HepG2 (cell line): Measurements from ENCODE around the gene TSSK6. TPM values are rescaled to one million over a fixed set of nuclear protein-coding genes. Genes with fewer than 3 reads are reported as not detected.

ENCODE experiments used
- AGO1 ChIP-seq: fragments of 200-400 bp; formaldehyde crosslinking; IDR thresholded peaks from 2 replicates; pipeline ENCODE4 v1.6.1; 2017; ENCODE audit warnings: mild to moderate bottlenecking, low read depth, low read length, moderate library complexity; ENCODE audit not compliant: poor library complexity, severe bottlenecking
- CBX2 ChIP-seq, 2 experiments: fragments of 200-600 bp in 1 of 2; sonication (generic); formaldehyde crosslinking in 1 of 2; IDR thresholded peaks; 2 replicates each; pipeline versions ENCODE4 v1.7.0 to v1.8.1; 2018 to 2022; ENCODE audit warnings: low read depth in 2 of 2, low read length in 1 of 2, mild to moderate bottlenecking in 1 of 2, missing genetic modification reagents in 1 of 2
- ELF3 ChIP-seq: IDR thresholded peaks from 2 replicates; pipeline ENCODE4 v1.6.1; 2016; ENCODE audit warnings: missing genetic modification reagents, missing compliant biosample characterization
- FOXK1 ChIP-seq: sonication (generic); formaldehyde crosslinking; IDR thresholded peaks from 2 replicates; pipeline ENCODE4 v1.4.0; 2020; ENCODE audit warnings: low read depth, missing genetic modification reagents, borderline replicate concordance
- GTF2F1 ChIP-seq: fragments of 150-350 bp; IDR thresholded peaks from 2 replicates; pipeline ENCODE4 v1.6.1; 2014; ENCODE audit warnings: low read length
- MTF2 ChIP-seq: sonication (generic); formaldehyde crosslinking; IDR thresholded peaks from 2 replicates; pipeline ENCODE4 v1.5.0; 2020; ENCODE audit warnings: missing genetic modification reagents, borderline replicate concordance
- NR3C1 ChIP-seq: sonication (generic); formaldehyde crosslinking; IDR thresholded peaks from 2 replicates; pipeline ENCODE4 v1.4.0; 2020; ENCODE audit warnings: missing genetic modification reagents
- PCBP1 ChIP-seq: fragments of 200-400 bp; formaldehyde crosslinking; IDR thresholded peaks from 2 replicates; pipeline ENCODE4 v1.6.1; 2017; ENCODE audit warnings: mild to moderate bottlenecking, low read depth, low read length, borderline replicate concordance
- SMYD3 ChIP-seq: sonication (generic); formaldehyde crosslinking; IDR thresholded peaks from 2 replicates; pipeline ENCODE4 v1.8.1; 2023; ENCODE audit warnings: mild to moderate bottlenecking, missing genetic modification reagents
- STAG1 ChIP-seq: sonication (generic); formaldehyde crosslinking; IDR thresholded peaks from 2 replicates; pipeline ENCODE4 v1.4.0; 2020; ENCODE audit warnings: missing genetic modification reagents
- TAF1 ChIP-seq: sonication (generic); formaldehyde crosslinking; IDR thresholded peaks from 2 replicates; pipeline ENCODE4 v1.4.0; 2020; ENCODE audit warnings: missing genetic modification reagents
- ZMYM2 ChIP-seq: sonication (generic); formaldehyde crosslinking; IDR thresholded peaks from 2 replicates; pipeline ENCODE4 v1.8.0; 2022; ENCODE audit warnings: mild to moderate bottlenecking, missing genetic modification reagents
- ZNF274 ChIP-seq: sonication (generic); formaldehyde crosslinking; IDR thresholded peaks from 2 replicates; pipeline ENCODE4 v1.5.1; 2020; ENCODE audit warnings: mild to moderate bottlenecking, missing genetic modification reagents
- ZNF292 ChIP-seq: sonication (generic); formaldehyde crosslinking; IDR thresholded peaks from 2 replicates; pipeline ENCODE4 v1.8.1; 2022; ENCODE audit warnings: mild to moderate bottlenecking, low read depth, missing genetic modification reagents, borderline replicate concordance
- ZNF546 ChIP-seq: sonication (generic); formaldehyde crosslinking; conservative IDR thresholded peaks from 2 replicates; pipeline ENCODE4 v1.8.1; 2023; ENCODE audit warnings: mild to moderate bottlenecking, missing genetic modification reagents
- ZSCAN31 ChIP-seq: sonication (generic); formaldehyde crosslinking; IDR thresholded peaks from 2 replicates; pipeline ENCODE4 v1.5.0; 2020; ENCODE audit warnings: low read depth, mild to moderate bottlenecking, missing genetic modification reagents
- polyA plus RNA-seq, 8 experiments: library from polyadenylated mRNA; depleted of rRNA in 3 of 8; stranded (reverse) in 7 of 8; unstranded in 1 of 8; fragments of >200 nt; fragmentation: Illumina TruSeq in 4 of 8; extraction: Trizol in 4 of 8; gene quantifications; 2 replicates each; pipeline versions ENCODE4 v1.2.1 to v1.2.3, GENCODE V29; 2011 to 2016; ENCODE audit warnings: low read depth in 4 of 8, missing spikeins in 1 of 8, mixed read lengths in 1 of 8; ENCODE audit not compliant: insufficient read depth in 1 of 8
- total RNA-seq, 5 experiments: library from RNA; depleted of rRNA; stranded (reverse); fragments of >200 nt; fragmentation: Illumina TruSeq; extraction: Trizol; gene quantifications; 2 replicates each; pipeline ENCODE4 v1.2.3, GENCODE V29; 2016; ENCODE audit warnings: low read depth in 1 of 5
- TF ChIP-seq, protein P1 (sequence below): sonication (generic); formaldehyde crosslinking; IDR thresholded peaks from 2 replicates; pipeline ENCODE4 v1.4.0; 2020; ENCODE audit warnings: missing genetic modification reagents, borderline replicate concordance
- TF ChIP-seq, protein P2 (sequence below): sonication (generic); formaldehyde crosslinking; conservative IDR thresholded peaks from 2 replicates; pipeline ENCODE4 v1.4.0; 2020; ENCODE audit warnings: missing genetic modification reagents
- TF ChIP-seq, protein P3 (sequence below): sonication (generic); formaldehyde crosslinking; IDR thresholded peaks from 2 replicates; pipeline ENCODE4 v1.8.0; 2022; ENCODE audit warnings: missing genetic modification reagents, low read depth, mild to moderate bottlenecking, borderline replicate concordance

Gene TSSK6
- total and polyA plus RNA-seq, 2 of the 13 experiments (the other 11 are each of a cell fraction or from before 2014, with no cell fraction given) = 0.71 to 1.2 TPM

DNA sequence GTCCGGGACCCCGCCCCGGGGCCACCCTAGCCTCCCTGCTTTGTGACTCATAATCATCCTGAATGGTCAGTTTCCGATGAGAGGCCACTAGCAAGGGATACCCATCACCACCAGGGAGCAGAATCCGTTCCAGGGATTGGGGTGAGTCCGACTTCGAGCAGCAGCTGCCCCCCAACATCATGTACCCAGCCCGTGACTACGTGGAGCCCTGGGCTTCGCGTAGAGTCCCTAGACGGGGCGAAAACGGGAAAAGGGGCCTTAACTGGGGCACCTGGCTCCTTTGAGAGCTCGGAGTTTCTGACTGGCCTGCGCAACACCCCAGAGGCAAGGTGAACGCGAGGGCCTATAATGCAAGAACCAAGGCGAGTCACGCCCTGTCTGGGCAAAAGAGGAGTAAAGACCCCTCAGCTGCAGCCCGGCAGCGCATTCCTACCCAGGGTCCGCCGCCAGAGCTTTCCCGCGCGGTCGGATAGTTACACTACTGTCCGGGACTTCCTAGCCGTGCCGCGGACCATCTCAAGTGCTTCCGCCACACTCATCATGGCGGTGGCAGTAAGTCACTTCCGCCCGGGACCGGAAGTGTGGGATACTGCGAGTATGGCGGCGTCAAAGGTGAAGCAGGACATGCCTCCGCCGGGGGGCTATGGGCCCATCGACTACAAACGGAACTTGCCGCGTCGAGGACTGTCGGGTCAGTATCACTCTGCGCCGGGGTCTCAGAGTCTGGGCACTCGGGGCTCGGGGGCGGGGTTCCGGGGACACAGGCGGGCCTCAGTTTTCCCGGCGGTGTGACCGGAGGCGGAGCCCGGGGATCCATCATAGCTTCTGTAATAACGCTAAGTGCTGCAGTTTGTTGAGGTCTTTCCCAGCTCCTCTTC is 533 bp upstream of the TSSK6 start, which contains the start of gene NDUFA13 (continued):
- TF ChIP-seq, protein P1, sequence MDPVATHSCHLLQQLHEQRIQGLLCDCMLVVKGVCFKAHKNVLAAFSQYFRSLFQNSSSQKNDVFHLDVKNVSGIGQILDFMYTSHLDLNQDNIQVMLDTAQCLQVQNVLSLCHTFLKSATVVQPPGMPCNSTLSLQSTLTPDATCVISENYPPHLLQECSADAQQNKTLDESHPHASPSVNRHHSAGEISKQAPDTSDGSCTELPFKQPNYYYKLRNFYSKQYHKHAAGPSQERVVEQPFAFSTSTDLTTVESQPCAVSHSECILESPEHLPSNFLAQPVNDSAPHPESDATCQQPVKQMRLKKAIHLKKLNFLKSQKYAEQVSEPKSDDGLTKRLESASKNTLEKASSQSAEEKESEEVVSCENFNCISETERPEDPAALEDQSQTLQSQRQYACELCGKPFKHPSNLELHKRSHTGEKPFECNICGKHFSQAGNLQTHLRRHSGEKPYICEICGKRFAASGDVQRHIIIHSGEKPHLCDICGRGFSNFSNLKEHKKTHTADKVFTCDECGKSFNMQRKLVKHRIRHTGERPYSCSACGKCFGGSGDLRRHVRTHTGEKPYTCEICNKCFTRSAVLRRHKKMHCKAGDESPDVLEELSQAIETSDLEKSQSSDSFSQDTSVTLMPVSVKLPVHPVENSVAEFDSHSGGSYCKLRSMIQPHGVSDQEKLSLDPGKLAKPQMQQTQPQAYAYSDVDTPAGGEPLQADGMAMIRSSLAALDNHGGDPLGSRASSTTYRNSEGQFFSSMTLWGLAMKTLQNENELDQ (CRISPR knock-in tag) = peak; percentile 58
- TF ChIP-seq MTF2 (CRISPR knock-in tag) (no peak), ZSCAN31 (CRISPR knock-in tag) (peak; percentile 68; the same call in 1 of the 2 replicates), ELF3 (CRISPR knock-in tag) (peak; percentile 96), PCBP1 (0 out of 2 replicates have a peak, but pooled peaks have one; percentile 67), ZNF292 (CRISPR knock-in tag) (no peak), TAF1 (peak; percentile 91), ZNF546 (CRISPR knock-in tag) (no peak), NR3C1 (CRISPR knock-in tag) (no peak), STAG1 (CRISPR knock-in tag) (no peak), FOXK1 (peak; percentile 83; the same call in 1 of the 2 replicates), CBX2 (IDR thresholded peaks at IDR 0.05; ENCODE audit: low read depth, low read length) (no peak), CBX2 (CRISPR knock-in tag; IDR thresholded peaks at IDR 0.05; ENCODE audit: low read depth) (no peak), ZNF274 (CRISPR knock-in tag) (0 out of 2 replicates have a peak, but pooled peaks have one; percentile 20), AGO1 (no peak), SMYD3 (CRISPR knock-in tag) (no peak), GTF2F1 (no peak), ZMYM2 (CRISPR knock-in tag) (no peak)
- TF ChIP-seq, protein P2, sequence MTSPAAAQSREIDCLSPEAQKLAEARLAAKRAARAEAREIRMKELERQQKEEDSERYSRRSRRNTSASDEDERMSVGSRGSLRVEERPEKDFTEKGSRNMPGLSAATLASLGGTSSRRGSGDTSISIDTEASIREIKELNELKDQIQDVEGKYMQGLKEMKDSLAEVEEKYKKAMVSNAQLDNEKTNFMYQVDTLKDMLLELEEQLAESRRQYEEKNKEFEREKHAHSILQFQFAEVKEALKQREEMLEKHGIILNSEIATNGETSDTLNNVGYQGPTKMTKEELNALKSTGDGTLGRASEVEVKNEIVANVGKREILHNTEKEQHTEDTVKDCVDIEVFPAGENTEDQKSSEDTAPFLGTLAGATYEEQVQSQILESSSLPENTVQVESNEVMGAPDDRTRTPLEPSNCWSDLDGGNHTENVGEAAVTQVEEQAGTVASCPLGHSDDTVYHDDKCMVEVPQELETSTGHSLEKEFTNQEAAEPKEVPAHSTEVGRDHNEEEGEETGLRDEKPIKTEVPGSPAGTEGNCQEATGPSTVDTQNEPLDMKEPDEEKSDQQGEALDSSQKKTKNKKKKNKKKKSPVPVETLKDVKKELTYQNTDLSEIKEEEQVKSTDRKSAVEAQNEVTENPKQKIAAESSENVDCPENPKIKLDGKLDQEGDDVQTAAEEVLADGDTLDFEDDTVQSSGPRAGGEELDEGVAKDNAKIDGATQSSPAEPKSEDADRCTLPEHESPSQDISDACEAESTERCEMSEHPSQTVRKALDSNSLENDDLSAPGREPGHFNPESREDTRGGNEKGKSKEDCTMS (CRISPR knock-in tag) = no peak
- TF ChIP-seq, protein P3, sequence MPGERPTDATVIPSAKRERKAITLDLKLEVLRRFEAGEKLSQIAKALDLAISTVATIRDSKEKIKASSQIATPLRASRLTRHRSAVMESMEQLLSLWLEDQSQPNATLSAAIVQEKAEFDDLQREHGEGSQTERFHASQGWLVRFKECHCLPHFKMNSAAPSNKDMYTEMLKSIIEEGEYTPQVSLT = no peak
